ENCODE measurements around the gene SYNDIG1L. TPM values are rescaled to one million over a fixed set of nuclear protein-coding genes. Genes with fewer than 3 reads are reported as not detected.

Gene SYNDIG1L
- total and polyA plus RNA-seq, 2 of the 4 experiments (the other 2 are of a cell fraction), result not detected

DNA sequence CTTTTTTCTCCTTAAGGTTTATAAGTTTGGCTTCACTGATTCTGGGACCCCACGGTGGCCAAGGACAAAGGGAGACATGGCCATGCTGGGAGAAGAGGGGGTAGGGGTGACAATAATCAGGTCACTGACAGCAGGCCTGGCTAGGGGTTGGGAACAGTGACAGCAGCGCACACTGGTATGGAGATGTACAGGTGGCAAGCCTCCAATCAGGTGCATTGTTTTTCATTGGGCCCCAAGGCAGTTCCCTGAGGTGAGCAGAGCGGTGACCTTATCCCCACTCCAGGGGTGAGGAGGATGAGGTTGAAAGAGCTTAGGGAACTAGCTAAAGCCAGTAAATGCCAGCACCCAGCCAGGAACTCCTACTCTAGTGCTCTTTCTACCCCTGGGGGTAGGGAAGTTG lies 1.4 kb downstream of the SYNDIG1L start:
- H4K5ac ChIP-seq (ENCODE audit: low read depth, low read length), result no peak overlapping the region
- no peak overlapping the region for H2AK9ac ChIP-seq (replicated peaks; ENCODE audit: low read depth, low read length, poor library complexity)
- no peak overlapping the region for H3K27ac ChIP-seq (ENCODE audit: insufficient read depth, low read length)
- no peak overlapping the region for H2BK120ac ChIP-seq (ENCODE audit: low read depth, low read length)
- no peak overlapping the region for H3K4me3 ChIP-seq (ENCODE audit: insufficient read depth, low read depth, low read length)
- CTCF ChIA-PET, result interaction anchor here (0.6 kb wide), 1 partner anchor 571 kb away, joined by 3 read pairs; no protein-coding TSS in a partner anchor
- no TSS peak for BruUV-seq (replicated peaks)
- H3K79me1 ChIP-seq (ENCODE audit: low read depth in 1 of 2, low read length in 2 of 2), result no peaks in the 10 kb centered on the region
- no peak overlapping the region for H4K91ac ChIP-seq (ENCODE audit: insufficient read depth, low read depth, low read length)
- no peak overlapping the region for H4K8ac ChIP-seq (ENCODE audit: low read depth in 2 of 2, low read length in 2 of 2)
- H3K36me3 ChIP-seq (ENCODE audit: control insufficient read depth, insufficient read depth, low read length), result no peaks in the 10 kb centered on the region
- H3K27me3 ChIP-seq (ENCODE audit: control insufficient read depth, insufficient read depth, low read length), result peaks cover 67% of the 10 kb centered on the region
- H3K4ac ChIP-seq (ENCODE audit: low read depth, low read length), result no peak overlapping the region
- 0% methylated on average over 1 of the region's 3 CpGs; no CpG with 5 or more reads in 1 of the 2 experiments for WGBS, 2 experiments (ENCODE audit: extremely low coverage in 2 of 2, insufficient read length in 1 of 2)
- no peak overlapping the region for H2BK20ac ChIP-seq (ENCODE audit: low read depth, low read length)
- DNase-seq, result no peak
- no peak overlapping the region for H2AK5ac ChIP-seq (ENCODE audit: low read depth, low read length)
- no peak overlapping the region for H3K56ac ChIP-seq (ENCODE audit: extremely low read depth, insufficient read depth, low read length)
- H2BK5ac ChIP-seq (ENCODE audit: low read depth, low read length, poor library complexity, severe bottlenecking), result no peak overlapping the region
- H3K14ac ChIP-seq (replicated peaks; ENCODE audit: low read depth, low read length), result no peak overlapping the region
- no peak overlapping the region for H3K9ac ChIP-seq (ENCODE audit: low read depth, low read length)
- POLR2A ChIA-PET (ENCODE audit: unreplicated experiment), result no interaction called here
- H2AFZ ChIP-seq (replicated peaks; ENCODE audit: low read length, poor library complexity), result no peak overlapping the region
- H3K4me1 ChIP-seq (ENCODE audit: control insufficient read depth, insufficient read depth, low read length), result no peaks in the 10 kb centered on the region
- no peaks in the 10 kb centered on the region for H3K9me1 ChIP-seq (ENCODE audit: insufficient read depth, low read length)
- no peak overlapping the region for H3K18ac ChIP-seq (ENCODE audit: low read depth, low read length)
- no peak for ATAC-seq (ENCODE audit: low read depth)
- no peak overlapping the region for H2BK15ac ChIP-seq (ENCODE audit: low read depth, low read length)
- dilution Hi-C loops (cut with HindIII; ENCODE audit: low sequenced_read_pairs, unreplicated experiment) (no loop called here), intact Hi-C loops (cut with micrococcal nuclease) (no loop called here), in situ Hi-C loops (cut with MboI; ENCODE audit: low sequenced_read_pairs) (no loop called here)
- H3K4me2 ChIP-seq (ENCODE audit: low read depth, low read length), result no peak overlapping the region
- H3K23ac ChIP-seq (ENCODE audit: low read depth, low read length), result no peak overlapping the region
- no peaks in the 10 kb centered on the region for H3K9me3 ChIP-seq (ENCODE audit: control insufficient read depth, insufficient read depth, low read length)
- H4K20me1 ChIP-seq (ENCODE audit: insufficient read depth, low read length), result no peaks in the 10 kb centered on the region
- TF ChIP-seq BHLHE40 (IDR thresholded peaks at IDR 0.05; ENCODE audit: low read depth, low read length) (no peak), MAFK (IDR thresholded peaks at IDR 0.05; ENCODE audit: low read depth, low read length) (no peak), CTCF (conservative IDR thresholded peaks at IDR 0.05; ENCODE audit: low read depth, low read length) (no peak), RCOR1 (IDR thresholded peaks at IDR 0.05; ENCODE audit: insufficient replicate concordance, low read length) (no peak), MAZ (IDR thresholded peaks at IDR 0.05; ENCODE audit: borderline replicate concordance, low read depth, low read length) (no peak), NFE2L2 (IDR thresholded peaks at IDR 0.05; ENCODE audit: low read depth, low read length) (no peak), MXI1 (IDR thresholded peaks at IDR 0.05; ENCODE audit: borderline replicate concordance, low read depth, low read length) (no peak), CEBPB (IDR thresholded peaks at IDR 0.05; ENCODE audit: low read depth, low read length) (no peak), SMC3 (IDR thresholded peaks at IDR 0.05; ENCODE audit: low read depth, low read length) (no peak), POLR2A (IDR thresholded peaks at IDR 0.05; ENCODE audit: low read depth, low read length) (no peak), CHD1 (IDR thresholded peaks at IDR 0.05; ENCODE audit: low read depth, low read length) (no peak), RAD21 (IDR thresholded peaks at IDR 0.05; ENCODE audit: low read length) (no peak), RFX5 (IDR thresholded peaks at IDR 0.05; ENCODE audit: low read depth, low read length) (no peak), FOS (IDR thresholded peaks at IDR 0.05; ENCODE audit: low read depth, low read length) (no peak)
- TF ChIP-seq, protein P1, sequence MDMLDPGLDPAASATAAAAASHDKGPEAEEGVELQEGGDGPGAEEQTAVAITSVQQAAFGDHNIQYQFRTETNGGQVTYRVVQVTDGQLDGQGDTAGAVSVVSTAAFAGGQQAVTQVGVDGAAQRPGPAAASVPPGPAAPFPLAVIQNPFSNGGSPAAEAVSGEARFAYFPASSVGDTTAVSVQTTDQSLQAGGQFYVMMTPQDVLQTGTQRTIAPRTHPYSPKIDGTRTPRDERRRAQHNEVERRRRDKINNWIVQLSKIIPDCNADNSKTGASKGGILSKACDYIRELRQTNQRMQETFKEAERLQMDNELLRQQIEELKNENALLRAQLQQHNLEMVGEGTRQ (IDR thresholded peaks at IDR 0.05; ENCODE audit: low read depth, low read length), result no peak
- TF ChIP-seq, protein P2, sequence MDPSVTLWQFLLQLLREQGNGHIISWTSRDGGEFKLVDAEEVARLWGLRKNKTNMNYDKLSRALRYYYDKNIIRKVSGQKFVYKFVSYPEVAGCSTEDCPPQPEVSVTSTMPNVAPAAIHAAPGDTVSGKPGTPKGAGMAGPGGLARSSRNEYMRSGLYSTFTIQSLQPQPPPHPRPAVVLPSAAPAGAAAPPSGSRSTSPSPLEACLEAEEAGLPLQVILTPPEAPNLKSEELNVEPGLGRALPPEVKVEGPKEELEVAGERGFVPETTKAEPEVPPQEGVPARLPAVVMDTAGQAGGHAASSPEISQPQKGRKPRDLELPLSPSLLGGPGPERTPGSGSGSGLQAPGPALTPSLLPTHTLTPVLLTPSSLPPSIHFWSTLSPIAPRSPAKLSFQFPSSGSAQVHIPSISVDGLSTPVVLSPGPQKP (IDR thresholded peaks at IDR 0.05; ENCODE audit: borderline replicate concordance, low read depth, low read length), result no peak
